Pons (tissue), 1 donor: ENCODE measurements around the gene ERBB4.

ENCODE experiments used
- DNase-seq: peaks from one replicate; pipeline ENCODE4 v3.0.0-alpha.2; 2016; ENCODE audit warnings: low spot score

ERBB4 gene

GRCh38 chr2:211349031-211349430 lies 1189.6 kb downstream of the ERBB4 start:
- no peak for DNase-seq

- DNase-seq, result no peak
Measured at GRCh38 chr2:211347328-211347727, 1191.3 kb downstream of the ERBB4 start.

DNA sequence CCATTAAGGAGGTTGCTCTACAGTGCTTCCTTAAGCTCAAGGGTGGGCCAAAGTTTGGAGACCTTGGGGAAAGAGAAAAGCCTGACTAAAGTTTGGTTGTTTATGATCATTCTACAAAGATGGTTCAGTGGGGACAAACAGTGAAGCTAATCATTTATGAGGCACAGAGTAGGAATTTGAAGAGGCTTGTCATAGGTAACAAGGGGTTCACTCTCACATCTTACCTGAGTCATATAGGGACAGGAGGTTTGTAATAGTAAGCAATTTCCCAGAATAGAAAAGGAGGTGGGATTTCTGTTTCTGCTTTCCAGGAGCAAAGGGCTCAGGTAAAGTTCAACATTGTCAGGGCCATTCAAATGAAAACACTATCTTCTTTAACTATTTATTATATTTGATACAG lies 1194.3 kb downstream of the ERBB4 start:
- no peak for DNase-seq

GRCh38 chr2:211333377-211333776 lies 1205.2 kb downstream of the ERBB4 start:
- DNase-seq, result no peak

GRCh38 chr2:211331736-211332135 lies 1206.9 kb downstream of the ERBB4 start:
- DNase-seq, result no peak

- DNase-seq, result no peak
Measured at GRCh38 chr2:211329882-211330281, 1208.7 kb downstream of the ERBB4 start.

DNA sequence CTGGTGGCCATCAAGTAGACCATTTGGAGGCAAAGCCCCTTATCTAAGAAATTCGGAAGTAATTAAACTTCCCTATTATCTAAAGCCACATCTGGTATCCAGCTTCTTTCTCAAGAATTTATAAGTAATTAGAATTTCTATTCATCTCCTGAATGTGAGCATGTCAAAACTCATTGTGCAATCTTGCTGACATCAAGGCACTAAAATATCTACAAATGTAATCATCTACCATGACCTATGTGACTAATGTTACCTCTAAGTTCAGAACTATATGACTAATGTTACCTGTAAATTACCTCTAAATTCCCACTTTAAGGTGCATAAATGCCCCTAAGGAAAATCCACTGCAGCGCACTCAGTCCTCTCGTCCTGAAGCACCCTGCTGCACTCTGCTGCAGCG lies 1209.2 kb downstream of the ERBB4 start:
- no peak for DNase-seq

DNA sequence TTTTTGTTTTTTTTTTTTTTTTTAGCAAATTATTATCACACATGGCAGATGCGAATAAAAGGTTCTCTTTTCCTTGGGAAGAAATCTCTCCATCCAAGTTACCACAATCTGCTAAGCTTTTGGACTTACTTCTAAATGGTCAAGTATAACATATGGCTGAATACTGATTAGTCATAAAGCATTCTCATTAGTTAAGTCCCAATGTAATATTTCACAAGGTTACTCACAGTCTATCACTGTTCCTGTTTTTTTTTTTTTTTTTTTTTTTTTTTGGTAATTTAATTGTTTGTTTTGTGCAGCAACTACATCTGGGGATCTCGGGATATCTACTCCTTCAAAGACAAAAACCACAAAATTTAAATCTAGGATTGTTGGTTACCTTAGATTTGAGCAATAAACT lies 1210.5 kb downstream of the ERBB4 start:
- DNase-seq, result no peak
